HG03571 (cell line): Measurements from ENCODE around the gene DLGAP4.
"Not testable (repeated sequence)": the region's sequence is repeated elsewhere in the genome, so short reads cannot be mapped to it uniquely, and the experiment has no call there.

Source experiments
- ATAC-seq: cut with Tn5 transposase; IDR thresholded peaks from one replicate; pipeline ENCODE4 v1.9.1; 2021; ENCODE audit not compliant: unreplicated experiment

Gene DLGAP4

DNA sequence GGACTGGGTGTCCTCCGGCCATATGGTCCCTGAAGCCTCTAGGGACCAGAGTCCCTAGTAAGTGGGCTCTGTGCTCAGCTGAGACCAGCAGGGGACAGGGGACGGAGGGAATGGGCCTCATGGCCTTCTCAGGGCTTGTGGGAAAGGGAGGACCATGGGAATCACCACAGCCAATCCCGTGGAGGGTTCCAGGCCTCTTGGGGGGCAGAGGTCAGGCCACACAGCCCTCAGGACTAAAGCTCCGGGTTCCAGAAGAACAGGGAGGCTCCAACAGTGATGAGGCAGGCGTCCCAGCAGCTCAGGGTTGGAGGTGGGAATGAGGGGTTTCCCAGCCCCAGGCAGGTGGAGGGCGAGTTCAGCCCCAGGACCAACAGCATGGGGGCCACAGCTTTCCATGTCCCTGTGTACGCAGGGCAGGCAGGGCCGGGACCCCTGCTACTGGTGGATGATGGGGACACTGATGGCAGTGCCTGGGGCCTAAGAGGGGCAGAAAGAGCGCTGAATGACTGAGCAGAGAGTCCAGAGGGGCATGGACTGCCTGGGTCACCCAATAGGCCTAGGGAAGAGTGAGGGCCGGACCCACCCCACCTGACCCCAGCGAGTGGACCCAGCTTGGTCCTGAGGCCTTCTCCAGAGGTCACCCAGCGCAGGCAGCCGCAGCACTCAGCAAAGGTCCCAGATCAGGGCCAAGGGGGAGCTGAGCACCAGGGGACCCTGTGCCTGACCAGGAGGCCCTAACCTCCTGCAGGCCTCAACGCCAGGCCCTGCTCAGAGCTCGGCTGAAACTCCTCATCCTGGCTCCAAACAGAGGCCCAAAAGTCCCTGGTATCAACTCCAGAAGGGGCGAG, 244.0 kb downstream of the DLGAP4 start:
- ATAC-seq: no peak

DNA sequence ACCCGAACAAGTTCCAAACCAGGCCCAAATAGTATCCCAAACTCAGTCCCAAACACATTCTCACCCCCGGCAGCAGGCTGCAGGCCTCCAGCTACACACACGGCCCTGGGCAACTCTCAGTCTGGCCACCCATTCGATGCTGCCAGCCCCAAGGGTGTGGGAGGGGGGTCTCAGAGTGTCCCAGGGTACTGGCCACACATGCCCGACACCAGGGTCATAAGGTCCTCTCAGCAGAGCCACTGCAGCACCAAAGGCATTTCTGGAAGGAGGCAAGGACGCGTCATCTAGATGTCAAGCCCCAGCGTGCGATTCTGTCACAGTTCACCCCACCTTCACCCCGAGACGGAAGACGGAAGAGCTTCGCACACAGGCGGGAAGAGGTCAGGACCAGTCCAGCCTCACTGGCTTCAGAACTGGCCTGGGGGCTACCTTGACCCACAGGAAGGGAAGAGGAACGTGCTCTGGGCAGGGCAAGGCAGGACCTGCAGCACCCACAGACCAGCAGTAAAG, 244.7 kb downstream of the DLGAP4 start:
- ATAC-seq: no peak

DNA sequence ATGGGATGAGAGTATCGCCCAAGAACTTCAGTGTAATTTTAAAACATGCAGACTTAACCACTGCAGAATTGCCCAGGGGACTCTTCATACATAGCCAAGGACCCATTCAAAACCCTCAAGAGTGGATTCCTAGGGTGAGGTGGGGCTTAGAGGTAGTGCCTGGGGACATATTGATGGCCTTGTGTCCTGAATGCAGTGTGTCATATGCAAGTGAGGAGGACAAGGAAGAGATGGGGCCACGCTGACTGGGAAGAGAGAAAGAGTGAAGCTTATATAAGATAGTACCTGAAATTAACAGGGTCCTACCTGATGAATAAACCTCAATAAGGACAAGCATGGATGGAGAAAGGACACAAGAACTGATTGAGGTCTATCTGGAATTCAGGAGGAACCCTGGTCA, 249.1 kb downstream of the DLGAP4 start:
- no peak for ATAC-seq

DNA sequence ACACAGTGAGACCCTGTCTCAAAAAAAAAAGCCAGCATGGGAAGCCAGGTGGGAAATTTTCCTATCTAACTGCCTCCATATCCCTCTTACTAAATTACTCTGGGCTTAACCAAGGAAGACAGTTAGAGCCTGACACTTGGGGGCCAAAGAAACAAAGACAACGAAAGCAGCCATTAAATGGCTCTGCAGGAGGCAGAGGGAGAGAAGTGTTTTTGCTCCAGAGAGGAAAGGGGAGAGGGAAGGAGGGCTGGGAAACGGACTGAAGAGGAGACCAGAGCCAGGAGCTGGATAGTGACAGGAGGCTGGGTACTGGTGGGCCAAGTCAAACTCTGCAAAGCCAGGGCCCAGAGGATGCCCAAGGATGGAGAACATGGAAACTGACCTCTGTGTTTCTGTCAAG, 256.6 kb downstream of the DLGAP4 start:
- ATAC-seq: no peak

DNA sequence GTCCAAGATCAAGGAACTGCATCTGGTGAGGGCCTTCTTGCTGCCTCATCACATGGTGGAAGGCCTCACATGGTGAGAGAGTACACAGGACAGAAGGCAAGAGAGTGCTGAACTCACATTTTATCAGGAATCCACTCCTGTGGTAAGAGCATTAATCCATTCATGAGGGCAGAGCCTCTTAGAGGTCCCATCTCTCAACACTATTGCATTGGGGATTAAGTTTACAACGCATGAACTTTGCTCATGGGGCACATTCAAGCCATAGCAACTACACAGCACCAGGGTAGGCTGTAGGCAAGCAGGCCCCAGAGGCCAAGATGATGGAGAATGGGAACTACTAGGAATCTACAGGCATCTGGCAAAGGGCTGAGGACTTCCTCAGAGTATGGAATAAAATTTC, 257.2 kb downstream of the DLGAP4 start:
- no peak for ATAC-seq

DNA sequence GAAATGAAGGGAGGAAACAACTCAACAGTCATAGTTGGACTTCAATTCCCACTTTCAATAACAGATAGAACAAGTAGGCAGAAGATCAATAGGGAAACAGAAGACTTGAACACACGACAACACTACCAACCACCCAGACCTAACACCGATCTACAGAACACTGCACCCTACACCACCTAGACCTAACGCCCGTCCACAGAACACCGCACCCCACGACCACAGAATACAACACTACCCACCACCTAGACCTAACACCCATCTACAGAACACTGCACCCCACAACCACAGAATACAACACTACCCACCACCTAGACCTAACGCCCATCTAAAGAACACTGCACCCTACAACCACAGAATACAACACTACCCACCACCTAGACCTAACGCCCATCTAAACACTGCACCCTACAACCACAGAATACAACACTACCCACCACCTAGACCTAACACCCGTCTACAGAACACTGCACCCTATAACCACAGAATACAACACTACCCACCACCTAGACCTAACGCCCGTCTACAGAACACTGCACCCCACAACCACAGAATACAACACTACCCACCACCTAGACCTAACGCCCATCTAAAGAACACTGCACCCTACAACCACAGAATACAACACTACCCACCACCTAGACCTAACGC, 258.1 kb downstream of the DLGAP4 start:
- ATAC-seq: not testable (repeated sequence)

DNA sequence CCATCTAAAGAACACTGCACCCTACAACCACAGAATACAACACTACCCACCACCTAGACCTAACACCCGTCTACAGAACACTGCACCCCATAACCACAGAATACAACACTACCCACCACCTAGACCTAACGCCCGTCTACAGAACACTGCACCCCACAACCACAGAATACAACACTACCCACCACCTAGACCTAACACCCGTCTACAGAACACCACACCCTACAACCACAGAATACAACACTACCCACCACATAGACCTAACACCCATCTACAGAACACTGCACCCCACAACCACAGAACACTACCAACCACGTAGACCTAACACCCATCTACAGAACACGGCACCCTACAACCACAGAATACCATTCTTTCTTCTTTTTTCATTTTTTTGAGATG, 258.6 kb downstream of the DLGAP4 start:
- ATAC-seq: not testable (repeated sequence)

DNA sequence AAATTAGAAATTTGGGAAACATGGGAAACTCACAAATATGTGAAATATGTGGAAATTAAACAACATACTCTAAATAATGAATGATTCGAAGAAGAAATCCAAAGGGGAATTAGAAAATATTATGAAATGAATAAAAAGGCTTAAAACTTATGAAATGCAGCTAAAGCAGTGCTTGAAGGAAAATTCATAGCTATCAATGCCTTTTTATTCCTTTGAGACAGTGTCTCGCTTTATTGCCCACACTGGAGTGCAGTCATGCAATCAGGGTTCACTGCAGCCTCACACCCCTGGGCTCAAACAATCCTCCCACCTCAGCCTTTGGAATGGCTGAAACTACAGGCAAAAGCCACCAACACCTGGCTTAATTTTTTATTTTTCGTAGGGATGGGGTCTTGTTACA, 259.4 kb downstream of the DLGAP4 start:
- ATAC-seq: no peak

DNA sequence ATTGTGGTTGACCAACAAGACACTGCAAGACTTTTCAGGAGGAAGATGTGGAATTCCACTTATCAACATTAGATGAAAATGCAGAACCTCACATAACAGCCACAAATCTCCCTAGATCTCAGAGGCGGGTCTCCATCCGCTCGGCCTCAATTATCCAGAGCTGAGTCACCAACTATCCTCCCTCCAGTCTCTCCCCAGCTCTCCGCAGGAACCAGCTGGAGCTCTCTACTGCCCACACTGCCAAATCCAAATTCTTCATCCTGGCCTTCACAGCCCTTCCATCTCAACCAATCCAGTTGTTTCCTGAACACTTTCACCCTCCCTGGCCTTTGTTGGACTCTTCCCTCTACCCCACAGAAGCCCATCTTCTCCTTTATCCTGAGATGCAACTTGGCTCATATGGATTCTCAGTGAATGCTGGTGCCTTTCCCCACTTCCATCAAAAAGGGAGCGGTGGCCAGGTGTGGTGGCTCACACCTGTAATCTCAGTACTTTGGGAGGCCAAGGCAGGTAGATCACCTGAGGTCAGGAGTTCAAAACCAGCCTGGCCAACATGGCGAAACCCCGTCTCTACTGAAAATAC, 263.8 kb downstream of the DLGAP4 start:
- no peak for ATAC-seq

DNA sequence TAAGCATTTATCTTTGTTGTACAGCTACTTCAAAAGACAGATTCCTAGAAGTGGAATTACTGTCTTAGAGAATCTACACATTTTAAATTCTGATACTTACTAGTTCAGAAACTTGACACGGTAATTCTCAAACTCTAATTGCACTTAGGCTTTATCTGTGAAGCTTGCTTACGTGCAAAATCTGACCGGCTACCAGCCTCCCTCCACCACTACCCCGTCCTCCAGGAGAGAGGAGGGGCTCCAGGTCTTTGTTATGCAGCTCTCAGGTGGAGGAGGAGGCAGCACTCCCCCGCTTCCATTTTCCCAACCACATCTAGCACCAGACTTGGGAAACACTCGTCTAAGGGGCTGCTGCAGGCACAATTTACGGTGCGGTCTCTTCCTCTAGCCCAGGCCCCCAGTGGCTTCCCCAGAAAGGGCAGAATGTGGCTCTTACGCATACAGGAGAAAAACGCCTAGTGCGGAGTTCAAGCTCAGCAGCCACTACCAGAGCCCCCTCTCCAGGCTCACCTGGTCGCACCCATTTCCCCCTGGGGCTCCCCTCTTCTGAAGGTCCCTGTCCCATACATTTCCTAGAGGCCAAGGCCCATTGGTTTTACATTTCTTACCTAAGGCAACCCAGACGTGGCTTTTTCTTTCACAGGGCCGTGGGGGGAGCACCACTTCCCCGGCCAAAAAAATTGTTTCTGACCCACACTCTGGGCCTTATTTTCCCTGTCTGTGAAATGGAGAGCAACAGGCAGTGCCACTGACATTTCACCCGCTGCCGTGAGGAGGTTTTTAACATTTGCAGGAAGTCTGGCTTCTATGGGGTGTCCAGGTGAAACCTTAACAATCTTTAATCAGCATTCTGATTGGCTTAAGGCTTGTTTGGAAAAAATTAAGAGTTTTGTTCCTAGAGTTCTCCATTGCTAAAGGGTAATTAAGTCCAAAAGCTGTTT, 265.7 kb downstream of the DLGAP4 start:
- ATAC-seq: no peak

DNA sequence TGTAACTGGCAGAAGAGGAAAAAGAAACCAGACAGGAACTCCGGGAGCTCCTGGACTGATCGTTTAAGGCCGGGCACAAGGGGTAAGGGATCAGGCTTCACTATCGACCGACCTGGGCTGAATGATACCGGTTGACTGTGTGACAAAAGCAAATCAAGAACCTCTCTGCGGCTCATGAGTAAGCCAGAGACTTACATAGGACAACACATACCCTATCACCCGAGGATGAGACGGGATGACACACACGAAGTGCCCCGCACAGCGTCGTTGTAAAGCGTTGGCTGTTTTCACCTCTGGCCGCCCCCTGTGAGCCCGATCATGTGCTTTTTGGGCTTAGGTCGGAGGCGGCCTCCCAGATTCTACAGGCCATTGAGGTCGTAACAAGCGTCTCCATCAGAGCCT, 266.6 kb downstream of the DLGAP4 start:
- peak; percentile 4 for ATAC-seq

DNA sequence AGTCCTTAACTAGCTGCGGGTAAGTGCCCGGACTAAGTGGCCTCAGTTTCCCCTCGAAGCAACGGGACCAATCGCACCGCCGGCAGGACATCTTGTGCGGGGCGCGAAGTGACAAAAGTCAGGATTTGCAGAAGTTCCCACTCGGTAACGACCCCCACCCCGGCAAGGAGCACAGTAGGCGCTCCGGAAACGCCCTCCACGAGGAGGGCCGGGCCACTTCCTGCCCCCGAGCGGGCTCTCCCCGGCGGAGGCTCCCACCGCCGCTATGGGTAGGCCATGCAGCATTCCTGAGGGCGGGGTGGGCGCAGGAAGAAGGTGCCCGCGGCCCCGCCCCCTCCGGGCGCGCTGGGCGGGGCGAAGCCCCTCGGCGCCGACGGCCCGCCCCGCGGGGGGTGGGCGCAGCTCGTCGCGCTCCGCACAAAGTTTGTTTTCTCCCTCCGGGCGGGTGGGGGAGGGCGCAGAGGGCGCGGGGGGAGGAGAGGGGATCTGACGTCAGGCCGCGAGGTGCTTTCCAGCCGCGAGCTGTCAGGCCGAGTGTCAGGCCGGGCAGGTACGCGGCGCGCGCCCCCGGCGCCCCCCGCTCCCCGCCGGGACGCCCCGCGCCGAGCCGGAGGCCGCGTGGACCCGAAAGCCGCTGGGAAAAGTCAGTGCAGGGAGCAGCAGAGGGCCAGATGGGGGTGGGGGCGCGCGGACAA, 267.1 kb downstream of the DLGAP4 start, which contains the start of gene TGIF2:
TGIF2 (plus strand) TSS at position 495 of the 695 bp plus-strand sequence. CDS start 5,178 bp downstream, outside the sequence.
- peak; percentile 44 for ATAC-seq

DNA sequence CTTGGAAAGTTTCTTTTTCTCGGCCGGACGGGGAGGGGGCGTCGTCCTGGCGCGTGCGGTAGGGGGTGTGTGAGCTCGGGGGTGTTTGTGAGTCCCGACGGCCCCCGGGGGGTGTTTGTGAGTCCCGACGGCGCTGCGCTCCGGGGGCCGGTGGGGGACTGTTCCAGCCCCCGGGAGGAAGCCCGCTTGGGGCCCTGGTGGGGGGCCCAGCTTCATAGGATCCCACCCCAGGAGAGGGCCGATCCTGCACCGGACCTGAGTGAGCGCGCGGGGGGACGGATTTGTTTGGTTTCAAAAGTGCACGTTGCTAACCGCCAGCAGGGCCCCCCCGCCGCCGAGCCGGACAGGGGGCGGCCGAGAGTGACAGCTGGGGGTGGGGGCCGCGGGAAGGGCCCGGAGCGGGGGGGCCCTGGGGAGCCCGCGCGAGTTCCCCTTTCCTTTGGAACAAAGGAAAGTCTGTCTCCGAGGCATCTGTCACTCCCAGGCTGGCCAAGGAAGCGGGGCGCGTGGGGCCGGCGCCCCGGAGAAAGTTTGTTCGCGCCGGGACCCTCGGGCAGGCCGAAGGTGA, 267.7 kb downstream of the DLGAP4 start:
- no peak for ATAC-seq

DNA sequence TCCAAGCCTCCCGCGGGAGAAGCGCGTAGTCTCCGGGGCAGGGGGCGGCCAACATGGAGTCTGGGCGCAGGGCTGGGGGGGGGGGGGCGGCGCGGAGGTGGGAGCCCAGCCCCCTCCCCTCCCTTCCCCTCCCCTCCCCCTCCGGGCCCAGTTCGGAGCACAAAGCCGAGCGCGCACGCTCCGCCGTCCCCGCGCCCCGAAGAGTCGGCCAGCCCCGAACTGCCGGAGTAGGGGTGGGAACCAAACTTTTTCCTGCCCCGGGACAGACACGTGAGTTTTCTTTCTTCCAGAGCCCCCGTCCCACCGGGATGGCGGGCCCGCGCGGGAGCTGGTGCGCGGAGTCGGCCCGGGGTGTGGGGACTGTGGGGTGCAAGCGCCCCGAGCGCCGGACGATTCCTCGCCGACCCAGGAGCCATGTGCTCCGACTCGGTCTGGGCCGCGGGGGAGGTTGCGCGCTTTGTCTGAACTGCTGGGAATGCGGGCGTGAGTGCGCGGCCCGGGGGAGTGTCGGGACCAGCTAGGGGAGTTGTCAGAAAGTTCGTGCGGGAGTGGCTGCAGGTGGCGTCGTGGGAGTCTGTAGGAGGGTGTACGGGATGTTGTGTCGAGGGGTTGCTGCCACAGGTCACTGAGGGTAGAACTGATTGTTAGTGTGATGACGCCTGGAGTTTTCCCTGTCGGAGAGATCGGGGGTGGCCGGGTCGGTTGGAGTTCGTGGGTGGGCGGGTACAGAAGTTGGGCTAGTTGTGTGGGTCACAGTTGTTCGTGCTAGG, 268.4 kb downstream of the DLGAP4 start:
- ATAC-seq: no peak

DNA sequence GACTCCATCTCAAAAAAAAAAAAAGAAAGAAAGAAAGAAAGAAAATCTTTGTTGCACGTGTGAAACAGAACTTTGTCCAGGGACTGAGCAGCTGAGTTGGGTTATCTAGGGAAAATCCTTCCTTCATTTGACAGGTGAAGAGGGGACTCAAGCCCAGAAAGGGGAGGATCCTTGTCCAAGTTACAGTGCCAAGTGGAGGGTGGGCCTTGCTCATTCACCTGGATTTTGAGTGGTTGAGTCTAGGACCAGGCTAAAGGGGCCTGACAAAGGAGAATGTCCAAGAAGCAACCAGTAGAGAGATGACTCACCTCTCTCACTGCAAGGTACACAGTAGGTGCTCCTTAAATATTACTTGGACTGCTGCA, 269.9 kb downstream of the DLGAP4 start:
- ATAC-seq: no peak
